ENCODE results near the gene ENC1. TPM values are rescaled to one million over a fixed set of nuclear protein-coding genes. Genes with fewer than 3 reads are reported as not detected.

ENC1 gene
- polyA plus RNA-seq, 1 donor (not counting 4 experiments of a cell fraction or from before 2014, with no cell fraction given): 68.1 TPM

DNA sequence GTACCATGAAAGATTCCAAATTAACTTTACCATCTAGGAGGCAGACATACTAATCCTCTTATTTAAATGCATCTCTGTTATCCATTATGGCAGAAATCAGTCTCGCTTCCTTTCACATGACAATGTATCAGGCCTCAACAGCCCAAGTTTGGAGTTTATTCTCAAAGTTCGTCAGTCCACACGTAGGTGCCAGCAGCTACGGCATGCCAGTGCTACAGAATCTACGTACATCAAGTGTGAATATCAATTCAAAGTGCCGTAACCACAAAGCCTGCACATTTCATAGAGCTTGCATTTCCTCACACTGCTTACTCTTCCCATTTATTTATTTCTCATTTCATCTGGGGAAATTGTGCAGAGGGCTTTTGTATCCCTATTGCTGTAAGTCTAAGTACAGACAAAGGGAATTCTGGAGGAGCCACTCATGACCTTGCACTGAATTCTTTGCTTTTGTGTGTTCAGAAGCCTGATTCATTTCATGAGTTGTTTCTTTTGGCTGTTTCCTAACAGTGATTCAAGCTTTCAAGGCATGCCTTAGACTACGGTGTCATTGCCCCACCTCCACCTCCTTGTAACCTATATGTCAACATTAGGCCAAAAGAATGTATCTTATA, 10.0 kb downstream of the ENC1 start:
- H4K20me1 ChIP-seq (ENCODE audit: control insufficient read depth, extremely low read depth, insufficient read depth, low read length): peaks cover 31% of the 10 kb centered on the region
- H3K27ac ChIP-seq (ENCODE audit: control insufficient read depth, insufficient read depth, low read length): peak overlapping the region; percentile 86
- no peak for TF ChIP-seq CTCF (optimal IDR thresholded peaks at IDR 0.05 in 1 of 3, IDR thresholded peaks at IDR 0.05 in 1 of 3, conservative IDR thresholded peaks at IDR 0.05 in 1 of 3; ENCODE audit: extremely low read depth in 1 of 3, insufficient read depth in 2 of 3, low read length in 3 of 3)
- TF ChIP-seq EZH2 (IDR thresholded peaks at IDR 0.05; ENCODE audit: low read length): no peak
- H3K9me1 ChIP-seq (ENCODE audit: control insufficient read depth, extremely low read depth, insufficient read depth, low read length): peaks cover 10% of the 10 kb centered on the region
- H3K9me3 ChIP-seq (ENCODE audit: control insufficient read depth, low read depth, low read length): no peaks in the 10 kb centered on the region
- H3K36me3 ChIP-seq (ENCODE audit: control insufficient read depth in 2 of 2, extremely low read depth in 1 of 2, insufficient read depth in 2 of 2, low read length in 2 of 2): peaks cover 36 to 40% of the 10 kb centered on the region in 2 experiments
- H3K79me2 ChIP-seq (ENCODE audit: control insufficient read depth, insufficient read depth, low read length): peaks cover 44% of the 10 kb centered on the region
- peak overlapping the region; percentile 12 for H3K4me2 ChIP-seq (ENCODE audit: control insufficient read depth, extremely low read depth, insufficient read depth, low read depth, low read length)
- no peak overlapping the region for H3K4me3 ChIP-seq (ENCODE audit: control insufficient read depth in 2 of 3, extremely low read depth in 1 of 3, insufficient read depth in 2 of 3, low read depth in 1 of 3, low read length in 3 of 3)
- dilution Hi-C loops (cut with MboI; ENCODE audit: extremely low pct_ligation_motif_present, low sequenced_read_pairs): no loop called here
- peak; percentile 81 for FAIRE-seq
- no peak overlapping the region for H3K9ac ChIP-seq (ENCODE audit: control insufficient read depth, extremely low read depth, insufficient read depth, low read length)
- H3K4me1 ChIP-seq (ENCODE audit: control insufficient read depth, extremely low read depth, insufficient read depth, low read length): peaks cover 60% of the 10 kb centered on the region
- DNase-seq (ENCODE audit: low read depth, low spot score): no peak
- H3K27me3 ChIP-seq (ENCODE audit: control insufficient read depth, extremely low read depth, insufficient read depth, low read length): no peaks in the 10 kb centered on the region
- H2AFZ ChIP-seq (ENCODE audit: control insufficient read depth, low read length): no peak overlapping the region

- peaks cover 61% of the 10 kb centered on the region for H3K4me1 ChIP-seq (ENCODE audit: control insufficient read depth, extremely low read depth, insufficient read depth, low read length)
- H3K4me3 ChIP-seq (ENCODE audit: control insufficient read depth in 2 of 3, extremely low read depth in 1 of 3, insufficient read depth in 2 of 3, low read depth in 1 of 3, low read length in 3 of 3): no peak overlapping the region
- H3K27me3 ChIP-seq (ENCODE audit: control insufficient read depth, extremely low read depth, insufficient read depth, low read length): no peaks in the 10 kb centered on the region
- dilution Hi-C loops (cut with MboI; ENCODE audit: extremely low pct_ligation_motif_present, low sequenced_read_pairs): no loop called here
- DNase-seq (ENCODE audit: low read depth, low spot score) (no peak), FAIRE-seq (no peak)
- no peak overlapping the region for H3K27ac ChIP-seq (ENCODE audit: control insufficient read depth, insufficient read depth, low read length)
- peaks cover 32% of the 10 kb centered on the region for H3K79me2 ChIP-seq (ENCODE audit: control insufficient read depth, insufficient read depth, low read length)
- peaks cover 21% of the 10 kb centered on the region for H4K20me1 ChIP-seq (ENCODE audit: control insufficient read depth, extremely low read depth, insufficient read depth, low read length)
- H3K9ac ChIP-seq (ENCODE audit: control insufficient read depth, extremely low read depth, insufficient read depth, low read length): no peak overlapping the region
- peaks cover 27% of the 10 kb centered on the region in 2 experiments for H3K36me3 ChIP-seq (ENCODE audit: control insufficient read depth in 2 of 2, extremely low read depth in 1 of 2, insufficient read depth in 2 of 2, low read length in 2 of 2)
- peaks cover 10% of the 10 kb centered on the region for H3K9me1 ChIP-seq (ENCODE audit: control insufficient read depth, extremely low read depth, insufficient read depth, low read length)
- H3K9me3 ChIP-seq (ENCODE audit: control insufficient read depth, low read depth, low read length): no peaks in the 10 kb centered on the region
- no peak overlapping the region for H3K4me2 ChIP-seq (ENCODE audit: control insufficient read depth, extremely low read depth, insufficient read depth, low read depth, low read length)
- H2AFZ ChIP-seq (ENCODE audit: control insufficient read depth, low read length): no peak overlapping the region
- TF ChIP-seq CTCF (optimal IDR thresholded peaks at IDR 0.05 in 1 of 3, IDR thresholded peaks at IDR 0.05 in 1 of 3, conservative IDR thresholded peaks at IDR 0.05 in 1 of 3; ENCODE audit: extremely low read depth in 1 of 3, insufficient read depth in 2 of 3, low read length in 3 of 3) (no peak), EZH2 (IDR thresholded peaks at IDR 0.05; ENCODE audit: low read length) (no peak)
These were observed 11.2 kb downstream of the ENC1 start for GRCh38 chr5:74629326-74629725.
